ENCODE measurements around the gene MSI2.
"Not testable (repeated sequence)": the region's sequence is repeated elsewhere in the genome, so short reads cannot be mapped to it uniquely, and the experiment has no call there.

The MSI2 gene

DNA sequence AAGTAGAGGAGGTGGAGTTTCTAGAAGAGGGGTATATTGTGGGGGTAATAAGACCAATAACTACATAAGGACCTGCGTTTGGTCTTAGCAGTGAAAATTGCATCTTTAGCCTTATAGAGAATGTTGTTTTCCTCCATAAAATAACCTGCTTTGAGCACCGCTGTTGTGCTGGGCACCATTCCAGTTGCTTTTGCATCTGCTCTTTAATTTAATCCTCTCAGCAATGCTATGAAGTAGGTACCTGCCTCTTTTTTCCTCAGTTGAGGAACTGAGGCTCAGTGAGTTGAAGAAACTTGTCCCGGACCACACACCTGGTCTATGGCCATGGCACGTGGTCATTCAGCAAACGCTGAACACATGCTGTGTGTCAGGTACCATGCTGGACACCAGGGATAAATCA is 238.1 kb downstream of the MSI2 start:
- DNase-seq, result no peak

DNA sequence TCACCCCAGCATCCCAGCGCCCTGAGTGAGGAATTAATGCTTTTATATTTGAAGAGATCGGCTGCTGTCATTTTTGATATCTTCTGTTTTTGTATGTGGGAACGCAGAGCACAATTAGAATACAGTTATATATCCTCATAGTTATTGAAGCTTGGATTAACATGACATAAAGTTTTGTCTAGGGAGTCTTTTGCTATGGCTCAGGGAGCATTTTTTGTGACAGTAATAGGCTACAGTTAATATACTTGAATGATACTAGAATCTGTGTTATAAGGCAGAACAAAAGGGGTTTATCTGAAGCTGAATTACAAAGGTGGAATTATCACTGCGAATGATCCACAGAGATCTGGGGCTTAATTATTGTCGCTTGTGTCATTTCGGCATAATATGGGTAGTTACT is 239.4 kb downstream of the MSI2 start:
- DNase-seq, result no peak

DNA sequence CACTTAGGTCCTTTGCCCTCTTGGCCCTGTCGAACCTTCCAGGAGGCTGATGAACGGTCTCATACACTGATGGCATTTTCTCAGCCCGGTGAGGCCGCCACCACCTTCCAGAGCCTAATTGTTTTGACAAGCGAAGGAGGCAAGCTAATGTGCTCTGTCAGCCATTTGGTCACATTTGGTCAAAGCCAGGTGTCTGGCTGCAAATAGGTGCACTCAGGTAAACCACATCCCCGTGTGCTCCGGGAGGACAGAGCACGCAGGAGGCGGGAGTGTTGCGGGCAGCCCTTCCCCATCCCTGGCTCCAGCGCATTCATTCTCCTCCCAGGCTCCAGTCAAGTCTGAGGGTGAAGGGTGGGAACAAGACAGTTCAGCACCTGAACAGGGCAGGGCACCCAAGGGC is 240.1 kb downstream of the MSI2 start:
- DNase-seq, result no peak

DNA sequence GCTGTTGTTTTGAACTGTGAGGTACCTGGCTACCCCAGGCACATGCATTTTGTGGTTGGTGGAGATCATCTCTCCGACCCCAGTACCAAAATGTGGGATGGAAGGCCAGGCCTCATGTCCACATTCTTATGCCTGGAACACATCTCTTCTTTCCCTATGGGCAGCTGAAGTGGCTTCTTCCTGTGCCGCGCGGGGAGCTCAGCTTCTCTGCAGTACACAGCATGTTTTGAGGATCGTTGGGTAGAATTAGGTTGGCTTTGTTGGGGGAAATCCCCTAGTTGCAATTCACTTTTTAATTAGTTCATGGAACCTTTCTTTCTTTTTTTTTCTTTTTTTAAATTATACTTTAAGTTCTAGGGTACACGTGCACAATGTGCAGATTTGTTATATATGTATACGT is 242.1 kb downstream of the MSI2 start:
- no peak for DNase-seq

DNA sequence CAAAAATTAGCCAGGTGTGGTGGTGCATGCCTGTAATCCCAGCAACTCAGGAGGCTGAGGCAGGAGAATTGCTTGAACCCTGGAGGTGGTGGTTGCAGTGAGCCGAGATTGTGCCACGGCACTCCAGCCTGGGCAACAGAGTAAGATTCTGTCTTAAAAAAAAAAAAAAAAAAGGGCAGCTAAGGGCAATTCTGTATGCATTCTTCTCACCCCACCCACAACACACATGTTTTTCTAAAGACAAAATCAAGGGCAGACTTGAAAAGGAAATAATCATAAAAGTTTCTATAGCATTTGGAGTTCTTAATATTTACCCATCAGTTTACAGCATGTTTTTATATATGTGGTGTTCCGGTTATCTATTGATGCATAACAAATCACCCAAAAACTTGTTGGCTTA is 242.9 kb downstream of the MSI2 start:
- not testable (repeated sequence) for DNase-seq

DNA sequence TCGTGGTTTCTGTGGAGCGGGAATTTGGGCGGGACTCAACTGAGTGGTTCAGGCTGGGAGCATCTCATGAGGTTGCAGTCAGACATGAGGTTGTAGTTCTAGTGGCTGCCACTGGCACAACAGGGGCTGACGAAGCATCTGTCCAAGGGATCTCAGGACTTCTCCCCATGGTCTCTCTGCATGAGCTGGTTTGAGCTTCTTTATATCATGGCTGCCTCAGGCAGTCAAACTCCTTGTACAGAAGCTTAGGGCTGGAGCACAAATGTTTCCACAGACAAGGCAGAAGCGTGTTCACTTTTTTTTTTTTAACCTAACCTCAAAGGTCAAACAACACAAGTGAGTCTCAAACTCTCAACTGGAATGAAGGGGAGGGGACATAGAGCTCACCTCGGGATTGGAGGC is 243.3 kb downstream of the MSI2 start:
- no peak for DNase-seq

DNA sequence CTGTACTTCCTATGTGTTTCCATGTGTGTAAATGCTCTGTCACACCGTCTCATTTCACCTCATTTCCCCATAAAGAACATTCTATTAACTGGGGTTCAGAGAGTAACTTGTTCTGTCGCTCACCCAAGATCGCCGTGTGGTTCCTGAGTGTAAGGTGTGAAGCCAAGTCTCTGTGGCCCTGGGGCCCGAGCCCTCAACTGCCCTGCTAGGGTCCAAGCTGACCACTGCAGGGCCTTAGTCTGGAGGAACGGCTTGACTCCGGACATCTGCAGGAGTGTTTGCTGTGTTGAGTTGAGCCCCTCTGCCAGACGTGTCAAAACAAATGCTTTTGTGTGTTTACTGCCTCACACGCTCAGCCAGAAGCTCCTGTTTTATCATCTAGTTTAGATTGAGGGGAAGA is 244.7 kb downstream of the MSI2 start:
- DNase-seq, result no peak

DNA sequence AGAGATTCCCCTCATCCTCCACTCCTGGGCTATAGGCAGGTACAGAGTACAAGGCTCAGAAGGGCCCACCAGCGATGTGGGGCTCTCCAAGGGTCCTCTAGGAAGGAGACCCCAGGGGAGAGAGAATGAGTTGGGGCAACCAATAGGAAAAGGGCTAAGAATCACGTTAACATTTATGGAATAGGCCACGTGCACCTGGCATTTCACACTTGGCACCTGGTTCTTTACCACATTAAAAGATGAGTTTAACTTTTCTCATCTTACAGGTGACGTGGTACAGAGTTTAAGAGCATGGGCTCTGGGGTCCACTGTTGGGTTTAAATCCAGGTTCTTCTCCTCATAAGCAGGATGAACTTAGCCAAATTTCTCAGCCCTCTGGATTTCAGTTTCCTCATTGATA is 245.7 kb downstream of the MSI2 start:
- no peak for DNase-seq

DNA sequence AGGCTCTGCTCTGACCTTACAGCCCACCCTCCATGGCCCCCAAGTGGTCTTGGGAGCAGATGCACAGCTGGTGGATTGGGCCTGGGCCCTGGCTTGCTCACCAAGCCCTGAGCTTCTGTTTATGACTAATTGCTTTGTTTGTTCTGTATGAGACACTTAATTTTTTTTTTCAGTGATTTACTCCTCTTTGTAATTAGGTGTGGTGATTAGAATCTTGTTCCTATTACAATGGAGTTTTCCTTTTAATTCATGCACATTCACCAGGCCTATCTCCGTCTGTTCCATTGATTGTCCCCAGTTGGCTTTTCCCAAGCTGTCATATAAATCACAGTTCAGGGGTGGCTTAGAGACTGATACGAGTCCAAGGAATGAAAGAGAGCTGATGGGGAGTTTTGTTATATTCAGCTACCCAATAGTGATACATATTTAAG is 246.5 kb downstream of the MSI2 start:
- no peak for DNase-seq

DNA sequence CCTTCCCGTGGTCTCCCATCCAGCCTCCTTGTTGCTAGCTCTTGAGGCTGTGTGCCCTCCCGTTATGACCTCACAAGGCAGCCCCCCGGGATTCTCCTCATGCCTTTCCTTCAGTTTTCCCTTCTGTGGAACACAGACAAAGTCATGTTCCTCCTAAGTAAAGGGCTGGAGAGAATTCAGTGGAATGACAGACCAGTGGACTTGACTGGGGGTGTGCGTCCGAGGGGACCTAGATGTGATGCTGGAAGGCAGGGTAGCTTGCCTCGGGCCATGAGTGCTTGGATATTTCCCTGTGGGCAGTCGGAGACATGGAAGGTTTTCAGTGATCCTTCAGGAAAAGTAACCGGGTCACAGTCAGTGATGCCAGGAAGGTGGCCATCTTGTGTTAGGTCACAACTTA is 247.9 kb downstream of the MSI2 start:
- DNase-seq, result no peak

DNA sequence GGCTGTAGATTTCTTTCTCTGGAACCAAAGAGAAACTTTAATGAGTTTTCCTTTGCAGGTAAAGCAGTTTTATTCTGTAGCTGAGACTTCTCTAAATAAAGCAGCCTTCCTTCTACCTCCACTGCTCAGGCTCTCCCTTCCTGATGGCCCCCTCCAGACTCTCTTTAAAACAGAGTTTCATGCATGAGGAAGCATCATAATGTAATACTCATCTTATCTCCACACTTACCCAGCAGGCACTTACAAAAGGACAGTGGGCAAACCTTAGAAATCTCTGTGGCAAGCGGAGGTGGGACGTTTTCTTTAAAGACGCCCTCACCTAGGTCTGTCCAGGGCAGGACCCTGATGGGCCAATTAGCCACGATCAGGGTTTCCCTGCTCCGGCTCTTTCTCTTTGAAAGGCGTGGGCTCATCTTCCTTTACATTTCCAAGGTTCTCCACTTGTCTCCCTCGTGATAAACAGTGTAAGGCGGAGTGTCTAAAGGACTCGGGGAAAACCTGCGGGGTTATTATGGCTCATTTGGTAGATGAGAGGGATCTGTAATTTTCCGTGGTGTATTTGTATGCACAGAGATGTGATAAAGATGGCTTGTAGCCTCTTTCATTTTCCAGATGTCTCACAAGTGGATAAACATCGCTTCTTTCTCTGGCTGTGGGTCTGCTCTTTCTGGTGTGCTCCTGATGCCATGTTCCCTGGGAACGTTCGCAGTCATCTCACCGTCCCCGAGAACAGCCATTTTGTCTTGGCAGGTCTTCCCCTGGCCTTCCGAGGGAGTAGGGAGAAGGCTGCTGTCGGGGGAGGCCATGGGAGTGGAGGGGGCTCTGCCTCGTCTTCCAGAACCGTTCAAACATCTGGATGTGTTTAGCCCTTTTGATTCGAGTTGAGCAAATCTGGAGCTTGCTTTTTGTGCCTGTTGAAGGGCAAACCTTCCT is 249.8 kb downstream of the MSI2 start:
- DNase-seq, result no peak

DNA sequence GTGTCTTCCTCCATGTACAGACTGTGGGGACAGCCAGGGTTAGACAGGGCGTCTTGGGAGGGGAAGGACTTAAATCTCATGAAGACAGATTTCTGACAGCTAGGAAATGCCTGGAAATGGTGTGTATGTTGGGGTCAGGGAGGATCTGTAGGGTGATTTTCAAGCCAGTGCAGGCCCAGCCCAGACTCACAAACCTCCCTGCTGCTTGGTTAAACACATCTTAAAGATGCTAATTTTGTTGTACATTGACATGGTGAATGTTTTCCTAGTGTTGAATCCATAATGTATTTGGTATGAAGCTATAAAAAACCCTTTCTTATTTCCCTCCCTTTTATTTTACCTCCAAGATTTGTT is 250.4 kb downstream of the MSI2 start:
- no peak for DNase-seq

DNA sequence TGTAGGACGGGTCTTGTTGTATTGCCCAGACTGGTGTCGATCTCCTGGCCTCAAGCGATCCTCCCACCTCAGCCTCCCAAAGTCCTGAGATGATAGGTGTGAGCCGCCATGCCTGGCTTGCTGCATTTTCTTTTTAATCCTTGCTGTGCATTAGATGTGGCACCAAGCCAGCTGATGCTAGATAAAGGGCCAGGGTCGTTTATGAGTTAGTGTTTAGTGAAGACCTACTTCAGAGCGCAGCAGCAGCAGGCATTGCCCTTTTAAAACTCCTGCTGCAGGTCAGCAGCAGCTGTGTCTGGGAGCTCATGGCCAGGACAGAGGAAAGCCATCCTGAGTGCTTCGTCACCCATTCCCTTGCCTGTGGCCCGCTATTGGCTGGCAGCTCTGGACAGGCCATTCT is 251.5 kb downstream of the MSI2 start:
- DNase-seq, result no peak

DNA sequence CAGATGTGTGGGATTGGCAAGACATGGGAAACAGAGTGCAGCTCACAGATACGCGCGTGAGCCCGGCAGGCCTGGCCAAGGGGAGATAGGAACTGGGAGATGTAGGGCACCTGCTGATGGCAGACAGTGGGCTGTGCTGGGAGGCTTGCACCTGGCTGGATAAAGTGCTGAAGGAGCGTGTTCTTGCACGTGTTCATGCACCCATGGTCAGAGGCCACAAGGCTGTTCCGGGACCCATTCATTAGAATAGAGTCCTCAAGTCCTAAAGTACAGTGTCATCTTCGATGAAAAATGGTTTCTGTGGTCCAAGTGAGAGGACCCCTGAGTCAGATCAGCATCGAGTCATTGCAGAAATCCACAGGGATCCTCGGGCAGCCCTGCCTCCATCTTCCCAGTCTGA is 252.3 kb downstream of the MSI2 start:
- DNase-seq, result no peak

DNA sequence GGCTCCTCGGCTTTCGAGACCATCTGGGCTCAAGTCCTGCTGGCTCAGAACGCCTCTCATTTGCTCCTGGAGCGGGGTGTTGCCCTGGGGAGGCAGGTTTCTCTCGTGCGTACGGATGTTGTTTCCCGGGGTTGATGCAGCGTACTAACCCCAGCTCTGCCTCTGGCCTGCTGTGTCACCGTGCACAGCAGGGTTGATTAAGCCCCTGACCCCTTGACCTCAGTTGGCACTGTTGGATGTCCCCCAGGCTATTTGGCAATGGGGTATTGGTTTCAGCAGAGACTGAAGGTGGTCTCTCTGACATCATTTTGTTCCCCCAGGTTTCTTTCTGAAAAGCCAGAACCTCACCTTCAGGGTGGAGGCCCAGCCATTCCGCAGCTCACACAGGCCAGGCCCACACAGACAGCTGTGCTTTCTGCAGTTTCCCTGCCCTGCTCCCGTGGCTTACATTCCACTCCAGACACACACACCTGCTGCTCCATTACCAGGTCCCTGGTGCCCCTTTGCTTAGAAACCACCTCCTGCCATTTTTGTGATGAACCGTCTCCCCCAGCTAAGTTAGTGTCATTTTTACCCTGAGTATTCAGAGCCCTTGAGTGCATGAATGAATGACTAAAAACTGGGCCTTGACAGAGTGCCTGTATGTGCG is 255.3 kb downstream of the MSI2 start:
- DNase-seq, result no peak

DNA sequence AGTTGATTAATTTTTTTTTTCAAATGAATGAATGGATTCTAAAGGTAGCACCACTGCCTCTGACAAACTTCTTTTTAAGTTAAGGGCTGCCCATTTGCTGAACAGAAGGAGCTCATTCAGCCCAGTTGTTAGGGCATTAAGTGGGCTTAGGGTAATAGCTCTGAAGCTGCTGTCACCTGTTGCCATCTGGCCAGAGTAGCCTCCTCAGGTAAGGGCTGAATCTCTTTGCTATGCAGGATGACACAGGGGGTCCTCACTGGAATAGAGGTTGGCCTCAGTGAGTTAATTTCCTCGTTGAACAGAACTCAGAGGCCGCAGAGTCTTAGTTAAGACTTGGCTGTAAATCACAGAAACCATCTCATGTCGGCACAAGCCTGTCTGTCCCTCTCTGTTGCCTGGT is 255.9 kb downstream of the MSI2 start:
- DNase-seq, result no peak

DNA sequence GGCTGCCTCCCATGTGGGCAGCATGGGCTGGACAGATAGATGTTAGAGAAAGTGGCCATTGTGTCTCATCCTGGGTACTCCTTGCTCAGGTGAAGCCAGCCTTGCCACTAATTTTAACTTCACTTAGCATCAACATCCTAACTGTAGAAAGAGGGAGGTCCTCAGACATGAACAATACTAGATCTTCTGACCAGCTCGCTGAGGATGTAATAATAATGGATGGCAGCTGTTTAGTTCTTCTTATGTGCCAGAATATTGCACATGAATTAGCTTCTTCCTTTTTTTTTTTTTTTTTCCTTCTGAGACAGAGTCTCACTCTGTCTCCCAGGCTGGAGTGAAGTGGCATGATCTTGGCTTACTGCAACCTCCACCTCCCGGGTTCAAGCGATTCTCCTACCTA is 256.4 kb downstream of the MSI2 start:
- DNase-seq, result no peak

DNA sequence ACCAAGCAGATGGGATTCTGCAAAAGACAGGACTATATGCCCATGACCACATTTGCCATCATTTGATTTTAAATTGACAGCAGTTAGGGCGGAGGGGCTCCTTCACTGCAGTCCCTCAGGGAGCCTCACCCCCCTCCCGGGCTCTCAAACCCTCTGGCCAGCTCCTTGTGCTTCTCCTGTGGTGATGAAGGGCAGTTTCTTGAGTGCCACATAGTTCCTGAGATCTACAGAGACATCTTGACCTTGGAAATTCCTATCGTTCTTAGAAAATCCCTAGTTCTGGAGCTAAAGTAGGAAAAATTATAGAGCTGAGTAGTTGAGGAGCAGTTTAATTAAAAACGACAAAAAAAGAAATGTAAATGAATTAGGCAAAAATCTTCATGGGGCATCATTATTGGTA is 257.2 kb downstream of the MSI2 start:
- no peak for DNase-seq

DNA sequence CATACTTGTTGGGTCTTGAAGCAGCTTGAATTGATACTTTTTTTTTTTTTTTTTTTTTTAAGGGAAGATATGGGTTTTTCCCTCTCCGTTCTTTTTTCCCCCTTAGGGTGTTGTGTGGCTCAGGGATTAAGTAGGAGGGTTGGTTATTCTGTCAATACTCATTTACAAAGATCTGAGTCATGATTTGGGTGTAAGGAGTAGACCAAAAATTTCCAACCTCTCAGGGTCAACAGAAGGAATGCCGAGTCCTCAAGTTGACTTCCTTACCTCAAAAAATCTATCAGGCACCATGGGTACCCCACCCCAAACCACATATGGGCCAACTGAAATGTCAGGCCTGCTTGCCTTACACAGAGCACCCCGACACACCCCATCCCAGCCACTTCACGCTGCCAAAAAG is 258.3 kb downstream of the MSI2 start:
- DNase-seq, result no peak

DNA sequence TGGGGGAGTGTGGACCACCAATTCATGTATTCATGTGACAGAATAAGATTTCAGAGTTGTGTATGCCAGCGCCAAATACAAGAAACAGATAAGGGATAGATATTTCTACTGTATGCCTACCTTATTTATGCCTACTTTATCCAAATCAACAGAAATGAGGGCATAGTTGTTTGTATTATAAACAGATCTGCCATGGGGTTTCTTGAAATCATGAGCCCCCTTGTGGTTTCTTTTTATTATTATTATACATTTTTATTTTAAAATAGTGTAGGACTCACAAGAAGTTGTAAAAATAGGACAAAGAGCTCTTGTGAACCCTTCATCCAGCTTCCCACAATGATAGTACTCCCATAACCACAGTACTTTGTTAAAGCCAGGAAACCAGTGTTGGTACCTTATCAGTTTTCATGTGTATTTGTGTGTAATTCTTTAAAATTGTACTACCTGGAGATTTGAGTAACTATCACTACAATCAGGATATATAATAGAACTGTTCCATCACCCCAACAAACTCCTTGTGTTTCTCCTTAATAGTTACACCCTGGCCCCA is 259.4 kb downstream of the MSI2 start:
- DNase-seq, result no peak

DNA sequence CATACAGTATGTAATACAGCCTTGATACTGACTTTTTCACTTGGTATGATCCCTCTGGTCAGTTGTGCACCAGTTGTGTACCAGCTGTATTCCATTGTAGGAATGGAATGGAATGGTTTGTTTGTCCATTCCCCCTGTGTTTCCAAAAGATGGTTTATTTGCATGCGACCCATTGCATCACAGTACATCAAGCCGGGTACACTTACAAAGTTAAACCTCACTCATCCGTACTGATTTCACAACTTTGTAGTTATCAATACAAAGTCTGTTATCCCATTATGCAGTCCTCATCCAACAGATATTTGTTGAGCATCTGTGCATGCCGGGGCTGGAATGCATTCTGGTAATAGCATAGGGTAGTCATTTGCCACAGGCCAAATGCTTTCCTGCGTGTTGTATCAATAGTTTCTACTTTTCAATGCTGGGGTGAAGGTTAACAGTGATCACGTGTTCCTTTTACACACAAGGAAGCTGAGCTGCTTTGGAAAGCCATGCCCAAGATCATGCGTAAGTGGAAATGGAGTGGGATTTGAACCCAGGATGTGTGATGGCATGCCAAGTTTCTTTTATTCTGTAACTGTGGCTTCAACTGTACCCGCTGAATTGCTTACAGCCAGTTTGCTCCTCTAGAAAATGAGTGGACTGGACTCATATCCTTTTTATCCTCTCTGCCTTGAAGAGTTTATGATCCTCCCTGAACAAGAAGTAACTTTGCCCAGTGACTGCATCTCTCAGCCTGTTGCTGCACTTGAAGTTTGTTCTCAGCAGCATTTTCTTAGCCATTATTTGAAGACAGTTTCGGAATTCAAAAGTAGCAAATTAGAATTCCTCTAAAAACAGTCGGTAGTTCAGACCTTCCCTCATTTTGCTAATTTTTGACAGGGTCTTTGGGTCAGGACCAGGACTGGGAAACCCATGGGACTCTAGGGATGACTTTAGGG is 260.2 kb downstream of the MSI2 start:
- DNase-seq, result no peak

DNA sequence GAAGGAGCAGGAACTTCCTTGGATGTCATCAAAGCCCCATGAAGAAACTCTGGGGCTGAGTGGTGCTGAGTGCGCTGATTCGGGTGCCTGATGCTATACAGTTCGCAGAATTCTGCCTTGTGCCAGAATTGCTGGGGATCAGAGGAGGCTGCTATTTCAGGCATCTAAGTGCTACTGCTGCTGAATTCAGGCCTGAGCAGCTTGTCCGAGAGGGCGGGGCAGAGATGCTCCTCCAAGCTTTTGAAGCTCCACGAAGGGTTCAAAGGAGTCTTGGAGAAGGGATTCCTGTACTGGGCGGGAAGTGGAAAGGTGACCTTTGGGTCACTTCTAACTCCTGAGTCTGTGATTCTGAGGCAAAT is 260.9 kb downstream of the MSI2 start:
- no peak for DNase-seq

Data from nucleus accumbens (tissue), 56 donors.